GM19240 (cell line): Measurements from ENCODE around the gene TUBGCP6.
"Not testable (repeated sequence)": the region's sequence is repeated elsewhere in the genome, so short reads cannot be mapped to it uniquely, and the experiment has no call there.

ENCODE experiments used
- DNase-seq: peaks from one replicate; pipeline ENCODE4 v3.0.0; 2011; ENCODE audit warnings: low spot score; ENCODE audit not compliant: insufficient read length

TUBGCP6 gene

GRCh38 chr22:50213263-50213662 is 31.6 kb downstream of the TUBGCP6 start:
- no peak for DNase-seq

- no peak for DNase-seq
These were observed 33.7 kb downstream of the TUBGCP6 start for GRCh38 chr22:50211147-50211546.

- no peak for DNase-seq
These were observed 34.3 kb downstream of the TUBGCP6 start for GRCh38 chr22:50210378-50211139.

GRCh38 chr22:50209893-50210292 is 34.9 kb downstream of the TUBGCP6 start:
- DNase-seq, result peak; percentile 80

GRCh38 chr22:50208939-50209892 is 35.6 kb downstream of the TUBGCP6 start:
- no peak for DNase-seq

- DNase-seq, result no peak
These were observed 36.3 kb downstream of the TUBGCP6 start for GRCh38 chr22:50208430-50208938.

- DNase-seq, result no peak
These were observed 37.3 kb downstream of the TUBGCP6 start for GRCh38 chr22:50207383-50208140.

- no peak for DNase-seq
These were observed 38.2 kb downstream of the TUBGCP6 start for GRCh38 chr22:50206599-50206998.

- no peak for DNase-seq
These were observed 38.8 kb downstream of the TUBGCP6 start for GRCh38 chr22:50205781-50206569.

- not testable (repeated sequence) for DNase-seq
These were observed 39.8 kb downstream of the TUBGCP6 start for GRCh38 chr22:50204998-50205397.

GRCh38 chr22:50204571-50204970 is 40.3 kb downstream of the TUBGCP6 start:
- DNase-seq, result no peak

- no peak for DNase-seq
These were observed 41.5 kb downstream of the TUBGCP6 start for GRCh38 chr22:50203288-50203687.

- DNase-seq, result no peak
These were observed 42.6 kb downstream of the TUBGCP6 start for GRCh38 chr22:50202130-50202666.

- DNase-seq, result no peak
These were observed 43.4 kb downstream of the TUBGCP6 start for GRCh38 chr22:50201191-50202129.

GRCh38 chr22:50200461-50201190 is 44.2 kb downstream of the TUBGCP6 start, which contains the start of gene SELENOO:
Gene SELENOO, plus strand, starts transcription at chr22:50201011. Its CDS starts 26 bp downstream, at chr22:50201037.
- peak; percentile 99 for DNase-seq

- no peak for DNase-seq
These were observed 44.9 kb downstream of the TUBGCP6 start for GRCh38 chr22:50199829-50200460.

GRCh38 chr22:50199251-50199721 is 45.5 kb downstream of the TUBGCP6 start:
- no peak for DNase-seq

GRCh38 chr22:50198624-50199017 is 46.2 kb downstream of the TUBGCP6 start:
- no peak for DNase-seq
